GM12864 (cell line): Measurements from ENCODE around the gene MT1H.
A peak's percentile ranks its signal among the peaks of the same experiment; 100 is the strongest.

ENCODE experiments used
- DNase-seq: peaks from one replicate; pipeline ENCODE4 v3.0.0-alpha.2; 2011; ENCODE audit warnings: low read depth
- H3K4me3 ChIP-seq: 2 replicates; pipeline ENCODE4 v1.5.1; 2011; ENCODE audit warnings: mild to moderate bottlenecking, low read depth, low read length, control low read depth
- CTCF ChIP-seq: IDR thresholded peaks from 2 replicates; pipeline ENCODE4 v1.5.1; 2011; ENCODE audit warnings: low read depth, mild to moderate bottlenecking, moderate library complexity, low read length, control low read depth, inconsistent platforms; ENCODE audit errors: missing control alignments

The MT1H gene

GRCh38 chr16:56637814-56638750 is 31.5 kb upstream of the MT1H start, which contains the start of gene MT1A:
Gene MT1A (plus strand): TSS chr16:56638666. CDS start chr16:56638739, 73 bp downstream.
- no peak within 1 kb of the TSS for H3K4me3 ChIP-seq
- no peak for DNase-seq
- no peak for TF ChIP-seq CTCF

GRCh38 chr16:56639045-56639444 is 30.6 kb upstream of the MT1H start:
- no peak overlapping the region for H3K4me3 ChIP-seq
- no peak for DNase-seq
- TF ChIP-seq CTCF, result no peak

- no peak overlapping the region for H3K4me3 ChIP-seq
- DNase-seq, result no peak
- no peak for TF ChIP-seq CTCF
Measured at GRCh38 chr16:56640076-56640475, 29.5 kb upstream of the MT1H start.

DNA sequence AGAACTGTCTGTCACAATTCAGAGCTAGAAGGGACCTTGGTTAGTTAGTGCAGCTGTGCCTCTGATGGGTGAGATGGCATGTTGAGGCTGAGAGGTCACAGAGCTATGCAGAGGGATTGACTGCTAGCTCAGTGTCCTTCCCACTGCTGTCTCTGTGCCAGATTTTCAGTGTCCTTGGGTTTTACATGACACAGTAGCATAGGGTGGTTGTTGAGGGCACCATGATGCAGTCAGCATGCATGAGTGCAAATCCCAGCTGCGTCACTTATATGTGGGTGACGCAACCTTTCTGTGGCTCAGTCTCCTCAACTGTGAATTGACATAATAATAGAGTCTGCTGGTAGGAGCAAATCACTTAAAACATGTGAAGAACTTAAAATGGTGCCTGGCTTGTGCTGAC is 28.4 kb upstream of the MT1H start:
- no peak for DNase-seq
- no peak overlapping the region for H3K4me3 ChIP-seq
- no peak for TF ChIP-seq CTCF

DNA sequence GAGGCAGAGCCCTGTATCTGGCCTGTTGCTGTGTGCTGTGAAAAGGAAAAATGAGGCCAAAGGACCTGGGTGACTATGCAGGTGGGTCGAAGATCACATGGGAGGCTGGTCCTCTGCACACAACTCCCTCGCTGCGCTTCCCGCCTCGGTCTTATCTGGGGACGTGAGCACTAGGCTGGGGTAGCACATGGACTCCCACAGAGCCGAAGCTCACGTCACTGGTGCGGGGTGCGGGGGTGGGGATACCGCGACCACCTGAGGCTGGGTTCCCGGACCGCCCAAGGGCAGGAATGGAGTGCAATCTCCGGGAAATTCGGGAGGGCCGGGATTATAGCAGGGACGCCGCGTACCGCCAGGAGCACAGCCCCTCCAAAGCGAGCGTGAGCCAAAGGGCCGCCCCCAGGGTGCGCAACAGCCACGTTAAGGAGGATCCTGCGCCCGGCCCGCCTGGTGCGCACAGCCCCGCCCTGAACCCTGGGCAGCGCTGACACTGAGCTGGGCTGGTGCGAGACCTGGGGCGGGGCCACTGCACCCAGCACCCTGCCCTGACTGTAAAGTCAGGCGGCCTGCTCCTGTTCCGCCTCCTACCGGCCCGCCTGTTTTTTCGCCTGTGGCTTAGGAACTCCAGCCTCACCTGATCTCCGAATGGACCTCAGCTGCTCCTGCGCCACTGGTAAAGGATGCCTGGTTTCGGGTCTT is 26.4 kb upstream of the MT1H start:
- peak; percentile 15 for TF ChIP-seq CTCF
- H3K4me3 ChIP-seq, result no peak overlapping the region; the same call in 1 of the 2 replicates
- DNase-seq, result no peak

DNA sequence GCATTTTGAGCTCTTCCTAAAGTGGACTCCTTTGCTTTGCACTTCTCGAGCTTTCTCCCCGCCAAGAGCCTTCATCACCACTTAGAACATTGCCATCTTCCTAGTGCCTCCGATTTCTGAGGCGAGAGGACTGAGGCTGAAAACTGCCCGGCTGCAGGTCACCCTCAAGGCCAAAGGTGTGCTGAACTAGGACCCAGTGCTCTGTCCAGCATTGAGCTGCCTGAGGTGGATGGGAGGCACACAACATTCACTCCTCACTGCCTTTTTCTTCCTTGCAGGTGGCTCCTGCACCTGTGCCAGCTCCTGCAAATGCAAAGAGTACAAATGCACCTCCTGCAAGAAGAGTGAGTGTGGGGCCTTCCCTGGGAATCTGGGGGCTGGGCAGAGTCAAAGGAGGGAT is 25.8 kb upstream of the MT1H start:
- TF ChIP-seq CTCF, result no peak
- DNase-seq, result no peak
- no peak overlapping the region for H3K4me3 ChIP-seq
